HG02884 (cell line): ENCODE results near the gene SFMBT1.
"Not testable (repeated sequence)": the region's sequence is repeated elsewhere in the genome, so short reads cannot be mapped to it uniquely, and the experiment has no call there.

Source experiments
- ATAC-seq: cut with Tn5 transposase; IDR thresholded peaks from one replicate; pipeline ENCODE4 v1.9.1; 2021; ENCODE audit warnings: mild to moderate bottlenecking, moderate library complexity; ENCODE audit not compliant: unreplicated experiment

Gene SFMBT1

GRCh38 chr3:53073553-53074365, 27.9 kb upstream of the SFMBT1 start:
- ATAC-seq = no peak

GRCh38 chr3:53072653-53073552, 27.0 kb upstream of the SFMBT1 start:
- ATAC-seq = peak; percentile 86

- no peak for ATAC-seq
These were observed 26.1 kb upstream of the SFMBT1 start for GRCh38 chr3:53071882-53072431.

GRCh38 chr3:53069422-53070068, 23.7 kb upstream of the SFMBT1 start:
- no peak for ATAC-seq

- ATAC-seq = no peak
These were observed 22.3 kb upstream of the SFMBT1 start for GRCh38 chr3:53068176-53068575.

GRCh38 chr3:53067567-53067966, 21.7 kb upstream of the SFMBT1 start:
- no peak for ATAC-seq

GRCh38 chr3:53065841-53066480, 20.1 kb upstream of the SFMBT1 start:
- no peak for ATAC-seq

- ATAC-seq = no peak
These were observed 17.0 kb upstream of the SFMBT1 start for GRCh38 chr3:53062905-53063304.

- ATAC-seq = no peak
These were observed 10.6 kb upstream of the SFMBT1 start for GRCh38 chr3:53056442-53056841.

- not testable (repeated sequence) for ATAC-seq
These were observed 8.4 kb upstream of the SFMBT1 start for GRCh38 chr3:53054233-53054632.

- ATAC-seq = no peak
These were observed 6.1 kb upstream of the SFMBT1 start for GRCh38 chr3:53051929-53052328.

- ATAC-seq = no peak
These were observed 4.1 kb upstream of the SFMBT1 start for GRCh38 chr3:53049987-53050386.

GRCh38 chr3:53046171-53047170, 598 bp upstream of the SFMBT1 start:
- ATAC-seq = peak; percentile 25

GRCh38 chr3:53044711-53045517, 959 bp downstream of the SFMBT1 start:
- peak; percentile 35 for ATAC-seq

GRCh38 chr3:53044371-53044710, 1.5 kb downstream of the SFMBT1 start:
- no peak for ATAC-seq

- no peak for ATAC-seq
These were observed 2.1 kb downstream of the SFMBT1 start for GRCh38 chr3:53043738-53044137.

GRCh38 chr3:53042651-53043050, 3.2 kb downstream of the SFMBT1 start:
- no peak for ATAC-seq

GRCh38 chr3:53040351-53040820, 5.5 kb downstream of the SFMBT1 start:
- ATAC-seq = no peak

GRCh38 chr3:53039376-53039752, 6.5 kb downstream of the SFMBT1 start:
- ATAC-seq = no peak
